Measurements from ENCODE around the gene RGPD6.
"Not testable (repeated sequence)": the region's sequence is repeated elsewhere in the genome, so short reads cannot be mapped to it uniquely, and the experiment has no call there.

GRCh38 chr2:110472171-110473058 is 104.6 kb downstream of the RGPD6 start, which contains the start of gene LIMS4:
- TF ChIP-seq, protein P1, sequence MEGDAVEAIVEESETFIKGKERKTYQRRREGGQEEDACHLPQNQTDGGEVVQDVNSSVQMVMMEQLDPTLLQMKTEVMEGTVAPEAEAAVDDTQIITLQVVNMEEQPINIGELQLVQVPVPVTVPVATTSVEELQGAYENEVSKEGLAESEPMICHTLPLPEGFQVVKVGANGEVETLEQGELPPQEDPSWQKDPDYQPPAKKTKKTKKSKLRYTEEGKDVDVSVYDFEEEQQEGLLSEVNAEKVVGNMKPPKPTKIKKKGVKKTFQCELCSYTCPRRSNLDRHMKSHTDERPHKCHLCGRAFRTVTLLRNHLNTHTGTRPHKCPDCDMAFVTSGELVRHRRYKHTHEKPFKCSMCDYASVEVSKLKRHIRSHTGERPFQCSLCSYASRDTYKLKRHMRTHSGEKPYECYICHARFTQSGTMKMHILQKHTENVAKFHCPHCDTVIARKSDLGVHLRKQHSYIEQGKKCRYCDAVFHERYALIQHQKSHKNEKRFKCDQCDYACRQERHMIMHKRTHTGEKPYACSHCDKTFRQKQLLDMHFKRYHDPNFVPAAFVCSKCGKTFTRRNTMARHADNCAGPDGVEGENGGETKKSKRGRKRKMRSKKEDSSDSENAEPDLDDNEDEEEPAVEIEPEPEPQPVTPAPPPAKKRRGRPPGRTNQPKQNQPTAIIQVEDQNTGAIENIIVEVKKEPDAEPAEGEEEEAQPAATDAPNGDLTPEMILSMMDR (IDR thresholded peaks at IDR 0.05): not testable (repeated sequence)
- TF ChIP-seq POLR2A (IDR thresholded peaks at IDR 0.05): not testable (repeated sequence)

All from thyroid gland (tissue), 4 donors.